GM19395 (cell line): ENCODE data around the gene CTSW.
"Not testable (repeated sequence)": the region's sequence is repeated elsewhere in the genome, so short reads cannot be mapped to it uniquely, and the experiment has no call there.

Experiments used
- ATAC-seq: cut with Tn5 transposase; IDR thresholded peaks from one replicate; pipeline ENCODE4 v1.9.1; 2021; ENCODE audit warnings: mild to moderate bottlenecking, moderate library complexity; ENCODE audit not compliant: unreplicated experiment

The CTSW gene

GRCh38 chr11:65879617-65880016 lies at the start of gene CTSW:
Gene CTSW, plus strand, starts transcription at chr11:65879837. Its CDS starts 18 bp downstream, at chr11:65879855.
- no peak for ATAC-seq

- not testable (repeated sequence) for ATAC-seq
Measured at GRCh38 chr11:65832231-65832630, 47.4 kb upstream of the CTSW start.

- peak; percentile 91 for ATAC-seq
Measured at GRCh38 chr11:65833297-65834030, 46.2 kb upstream of the CTSW start, which contains the start of gene SNX32. Gene SNX32, plus strand, starts transcription at chr11:65833963. Its CDS starts 103 bp downstream, at chr11:65834066.

GRCh38 chr11:65834202-65834601 lies 45.4 kb upstream of the CTSW start:
- ATAC-seq: no peak

- no peak for ATAC-seq
Measured at GRCh38 chr11:65842144-65842543, 37.5 kb upstream of the CTSW start.

GRCh38 chr11:65843811-65844210 lies 35.8 kb upstream of the CTSW start:
- no peak for ATAC-seq

- no peak for ATAC-seq
Measured at GRCh38 chr11:65844231-65844872, 35.3 kb upstream of the CTSW start.

GRCh38 chr11:65847746-65848145 lies 31.9 kb upstream of the CTSW start:
- ATAC-seq: no peak

- not testable (repeated sequence) for ATAC-seq
Measured at GRCh38 chr11:65848693-65849092, 30.9 kb upstream of the CTSW start.

GRCh38 chr11:65849366-65849765 lies 30.3 kb upstream of the CTSW start:
- no peak for ATAC-seq

- no peak for ATAC-seq
Measured at GRCh38 chr11:65849771-65850216, 29.8 kb upstream of the CTSW start.

- ATAC-seq: no peak
Measured at GRCh38 chr11:65850217-65851082, 29.2 kb upstream of the CTSW start.

- ATAC-seq: no peak
Measured at GRCh38 chr11:65851083-65851579, 28.5 kb upstream of the CTSW start.

- no peak for ATAC-seq
Measured at GRCh38 chr11:65851811-65852507, 27.7 kb upstream of the CTSW start.

GRCh38 chr11:65852508-65853245 lies 27.0 kb upstream of the CTSW start:
- ATAC-seq: no peak

GRCh38 chr11:65853246-65853979 lies 26.2 kb upstream of the CTSW start:
- no peak for ATAC-seq

- ATAC-seq: no peak
Measured at GRCh38 chr11:65854161-65854592, 25.5 kb upstream of the CTSW start.

GRCh38 chr11:65854852-65855837 lies 24.5 kb upstream of the CTSW start:
- ATAC-seq: no peak
